NCI-H748 (cell line): ENCODE results near the gene TMEM116.
"Not testable (repeated sequence)": the region's sequence is repeated elsewhere in the genome, so short reads cannot be mapped to it uniquely, and the experiment has no call there.

Experiments used
- DNase-seq: peaks from one replicate; lab custom pipeline; 2025; ENCODE audit not compliant: unreplicated experiment; lab: John Stamatoyannopoulos, UW

The TMEM116 gene

GRCh38 chr12:112012775-112013600 lies at the start of gene TMEM116, which contains the start of gene ERP29:
Gene TMEM116, minus strand, starts transcription at chr12:112013165. Its CDS starts 7,895 bp downstream, at chr12:112005270.
Gene ERP29, plus strand, starts transcription at chr12:112013426. Its CDS starts 40 bp downstream, at chr12:112013466.
- peak; percentile 98 for DNase-seq

GRCh38 chr12:112061137-112061536 lies 48.2 kb upstream of the TMEM116 start:
- no peak for DNase-seq

- DNase-seq, result no peak
Measured at GRCh38 chr12:112049351-112049750, 36.4 kb upstream of the TMEM116 start.

- no peak for DNase-seq
Measured at GRCh38 chr12:112046003-112046402, 33.0 kb upstream of the TMEM116 start.

- not testable (repeated sequence) for DNase-seq
Measured at GRCh38 chr12:112036614-112037013, 23.6 kb upstream of the TMEM116 start.

GRCh38 chr12:112035219-112035785 lies 22.3 kb upstream of the TMEM116 start:
- no peak for DNase-seq

- DNase-seq, result no peak
Measured at GRCh38 chr12:112032292-112032691, 19.3 kb upstream of the TMEM116 start.

- DNase-seq, result no peak
Measured at GRCh38 chr12:112031472-112031871, 18.5 kb upstream of the TMEM116 start.

GRCh38 chr12:112029301-112029700 lies 16.3 kb upstream of the TMEM116 start:
- DNase-seq, result no peak

GRCh38 chr12:112025808-112026375 lies 12.9 kb upstream of the TMEM116 start:
- DNase-seq, result no peak

GRCh38 chr12:112023759-112024396 lies 10.9 kb upstream of the TMEM116 start:
- DNase-seq, result no peak

GRCh38 chr12:112022241-112023016 lies 9.5 kb upstream of the TMEM116 start:
- no peak for DNase-seq

- no peak for DNase-seq
Measured at GRCh38 chr12:112020947-112021457, 8.0 kb upstream of the TMEM116 start.

- DNase-seq, result no peak
Measured at GRCh38 chr12:112018571-112019237, 5.7 kb upstream of the TMEM116 start.

- DNase-seq, result no peak
Measured at GRCh38 chr12:112017041-112017440, 4.1 kb upstream of the TMEM116 start.

- DNase-seq, result no peak
Measured at GRCh38 chr12:112015938-112016337, 3.0 kb upstream of the TMEM116 start.

GRCh38 chr12:112013601-112014402 lies 837 bp upstream of the TMEM116 start:
- peak; percentile 86 for DNase-seq

- no peak for DNase-seq
Measured at GRCh38 chr12:112011685-112012084, 1.3 kb downstream of the TMEM116 start.
